Astrocyte (in vitro differentiated cells and primary cell): ENCODE measurements around the gene TMEM108.

Source experiments
- EZH2 ChIP-seq: IDR thresholded peaks from 2 replicates; pipeline ENCODE4 v1.6.1; 2012; ENCODE audit warnings: mild to moderate bottlenecking, low read length, inconsistent platforms; ENCODE audit not compliant: insufficient read depth
- TF ChIP-seq, protein P1 (sequence below): IDR thresholded peaks from 2 replicates; pipeline ENCODE4 v1.5.1; 2011; ENCODE audit warnings: low read depth, mild to moderate bottlenecking, inconsistent platforms, low read length, moderate library complexity; ENCODE audit not compliant: insufficient read depth

- TF ChIP-seq, protein P1, sequence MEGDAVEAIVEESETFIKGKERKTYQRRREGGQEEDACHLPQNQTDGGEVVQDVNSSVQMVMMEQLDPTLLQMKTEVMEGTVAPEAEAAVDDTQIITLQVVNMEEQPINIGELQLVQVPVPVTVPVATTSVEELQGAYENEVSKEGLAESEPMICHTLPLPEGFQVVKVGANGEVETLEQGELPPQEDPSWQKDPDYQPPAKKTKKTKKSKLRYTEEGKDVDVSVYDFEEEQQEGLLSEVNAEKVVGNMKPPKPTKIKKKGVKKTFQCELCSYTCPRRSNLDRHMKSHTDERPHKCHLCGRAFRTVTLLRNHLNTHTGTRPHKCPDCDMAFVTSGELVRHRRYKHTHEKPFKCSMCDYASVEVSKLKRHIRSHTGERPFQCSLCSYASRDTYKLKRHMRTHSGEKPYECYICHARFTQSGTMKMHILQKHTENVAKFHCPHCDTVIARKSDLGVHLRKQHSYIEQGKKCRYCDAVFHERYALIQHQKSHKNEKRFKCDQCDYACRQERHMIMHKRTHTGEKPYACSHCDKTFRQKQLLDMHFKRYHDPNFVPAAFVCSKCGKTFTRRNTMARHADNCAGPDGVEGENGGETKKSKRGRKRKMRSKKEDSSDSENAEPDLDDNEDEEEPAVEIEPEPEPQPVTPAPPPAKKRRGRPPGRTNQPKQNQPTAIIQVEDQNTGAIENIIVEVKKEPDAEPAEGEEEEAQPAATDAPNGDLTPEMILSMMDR: no peak
- no peak for TF ChIP-seq EZH2
These were observed 333.5 kb downstream of the TMEM108 start for GRCh38 chr3:133371676-133372075.
